Peyer's patch (tissue), 4 donors: ENCODE measurements around the gene TBL3.

Experiments used
- POLR2A ChIP-seq, 2 donors: fragments of 450-650 bp; IDR thresholded peaks; one replicate each; pipeline ENCODE4 v1.5.1; 2017; ENCODE audit warnings: antibody characterized with exemption in 2 of 2, mild to moderate bottlenecking in 2 of 2, moderate library complexity in 2 of 2
- TF ChIP-seq, protein P1 (sequence below), 6 experiments: fragments of 450-650 bp in 4 of 6; fragments of 200-600 bp in 2 of 6; sonication (generic) in 1 of 6; IDR thresholded peaks; one replicate each; pipeline ENCODE4 v1.5.1; 2017 to 2019; ENCODE audit warnings: antibody characterized with exemption in 6 of 6, mild to moderate bottlenecking in 3 of 6, moderate library complexity in 1 of 6

GRCh38 chr16:2019518-2019920 is 47.7 kb downstream of the TBL3 start, which contains the start of gene NPW:
- TF ChIP-seq, protein P1, sequence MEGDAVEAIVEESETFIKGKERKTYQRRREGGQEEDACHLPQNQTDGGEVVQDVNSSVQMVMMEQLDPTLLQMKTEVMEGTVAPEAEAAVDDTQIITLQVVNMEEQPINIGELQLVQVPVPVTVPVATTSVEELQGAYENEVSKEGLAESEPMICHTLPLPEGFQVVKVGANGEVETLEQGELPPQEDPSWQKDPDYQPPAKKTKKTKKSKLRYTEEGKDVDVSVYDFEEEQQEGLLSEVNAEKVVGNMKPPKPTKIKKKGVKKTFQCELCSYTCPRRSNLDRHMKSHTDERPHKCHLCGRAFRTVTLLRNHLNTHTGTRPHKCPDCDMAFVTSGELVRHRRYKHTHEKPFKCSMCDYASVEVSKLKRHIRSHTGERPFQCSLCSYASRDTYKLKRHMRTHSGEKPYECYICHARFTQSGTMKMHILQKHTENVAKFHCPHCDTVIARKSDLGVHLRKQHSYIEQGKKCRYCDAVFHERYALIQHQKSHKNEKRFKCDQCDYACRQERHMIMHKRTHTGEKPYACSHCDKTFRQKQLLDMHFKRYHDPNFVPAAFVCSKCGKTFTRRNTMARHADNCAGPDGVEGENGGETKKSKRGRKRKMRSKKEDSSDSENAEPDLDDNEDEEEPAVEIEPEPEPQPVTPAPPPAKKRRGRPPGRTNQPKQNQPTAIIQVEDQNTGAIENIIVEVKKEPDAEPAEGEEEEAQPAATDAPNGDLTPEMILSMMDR (IDR thresholded peaks at IDR 0.05) = no peak
- no peak for TF ChIP-seq POLR2A (IDR thresholded peaks at IDR 0.05)
